Gastroesophageal sphincter (tissue), 3 donors: ENCODE results near the gene NTMT1.

Source experiments
- EP300 ChIP-seq: sonication (generic); formaldehyde crosslinking; IDR thresholded peaks from one replicate; pipeline ENCODE4 v1.6.1; 2017; ENCODE audit warnings: antibody characterized with exemption, mild to moderate bottlenecking
- POLR2A ChIP-seq, 2 donors: fragments of 450-650 bp; IDR thresholded peaks; one replicate each; pipeline ENCODE4 v1.6.1; 2017; ENCODE audit warnings: antibody characterized with exemption in 2 of 2, mild to moderate bottlenecking in 2 of 2, moderate library complexity in 1 of 2
- POLR2AphosphoS5 ChIP-seq: sonication (generic); formaldehyde crosslinking; IDR thresholded peaks from one replicate; pipeline ENCODE4 v1.6.1; 2017; ENCODE audit warnings: antibody characterized with exemption
- TF ChIP-seq, protein P1 (sequence below), 4 experiments: fragments of 200-600 bp in 2 of 4; fragments of 450-650 bp in 2 of 4; sonication (generic) in 1 of 4; IDR thresholded peaks; one replicate each; pipeline ENCODE4 v1.5.1; 2017 to 2019; ENCODE audit warnings: antibody characterized with exemption in 4 of 4, mild to moderate bottlenecking in 2 of 4, moderate library complexity in 2 of 4

DNA sequence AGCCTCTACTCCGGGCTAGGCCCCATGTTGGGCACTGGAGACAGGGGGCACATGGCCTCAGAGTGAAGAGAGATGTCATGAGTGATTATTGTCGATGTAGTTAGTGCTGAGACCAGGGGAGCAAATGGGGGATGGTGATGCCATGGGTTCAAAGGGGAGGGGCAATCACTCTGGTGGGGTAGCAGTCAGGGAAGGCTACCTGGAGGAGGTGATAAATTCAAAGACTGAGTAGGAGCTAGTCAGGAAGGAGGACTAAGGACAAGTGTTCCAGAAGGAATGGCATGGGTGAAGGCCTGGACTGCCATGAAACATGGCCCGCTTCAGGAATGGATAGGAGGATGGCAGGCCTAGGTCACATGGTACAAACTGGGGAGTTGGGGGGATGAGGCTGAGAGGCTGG lies 46.7 kb upstream of the NTMT1 start:
- no peak for TF ChIP-seq POLR2A (IDR thresholded peaks at IDR 0.05)
- TF ChIP-seq, protein P1, sequence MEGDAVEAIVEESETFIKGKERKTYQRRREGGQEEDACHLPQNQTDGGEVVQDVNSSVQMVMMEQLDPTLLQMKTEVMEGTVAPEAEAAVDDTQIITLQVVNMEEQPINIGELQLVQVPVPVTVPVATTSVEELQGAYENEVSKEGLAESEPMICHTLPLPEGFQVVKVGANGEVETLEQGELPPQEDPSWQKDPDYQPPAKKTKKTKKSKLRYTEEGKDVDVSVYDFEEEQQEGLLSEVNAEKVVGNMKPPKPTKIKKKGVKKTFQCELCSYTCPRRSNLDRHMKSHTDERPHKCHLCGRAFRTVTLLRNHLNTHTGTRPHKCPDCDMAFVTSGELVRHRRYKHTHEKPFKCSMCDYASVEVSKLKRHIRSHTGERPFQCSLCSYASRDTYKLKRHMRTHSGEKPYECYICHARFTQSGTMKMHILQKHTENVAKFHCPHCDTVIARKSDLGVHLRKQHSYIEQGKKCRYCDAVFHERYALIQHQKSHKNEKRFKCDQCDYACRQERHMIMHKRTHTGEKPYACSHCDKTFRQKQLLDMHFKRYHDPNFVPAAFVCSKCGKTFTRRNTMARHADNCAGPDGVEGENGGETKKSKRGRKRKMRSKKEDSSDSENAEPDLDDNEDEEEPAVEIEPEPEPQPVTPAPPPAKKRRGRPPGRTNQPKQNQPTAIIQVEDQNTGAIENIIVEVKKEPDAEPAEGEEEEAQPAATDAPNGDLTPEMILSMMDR (IDR thresholded peaks at IDR 0.05) = no peak
- TF ChIP-seq POLR2AphosphoS5 = no peak
- TF ChIP-seq EP300 = no peak
